ENCODE results near the gene ZNF419. TPM values are rescaled to one million over a fixed set of nuclear protein-coding genes. Genes with fewer than 3 reads are reported as not detected.
A peak's percentile ranks its signal among the peaks of the same experiment; 100 is the strongest.

Gene ZNF419
- total RNA-seq, 1 experiment from 2014 or later: 1.9 TPM

- ATAC-seq (no peak), DNase-seq (ENCODE audit: low read depth, low spot score) (no peak)
- H3K4me2 ChIP-seq (ENCODE audit: low read length): no peak overlapping the region
- H3K27ac ChIP-seq (ENCODE audit: low read depth, low read length): no peak overlapping the region
- CTCF ChIA-PET: no interaction called here
- H3K79me2 ChIP-seq (ENCODE audit: insufficient read depth, low read length): no peaks in the 10 kb centered on the region
- H3K9me3 ChIP-seq (ENCODE audit: control insufficient read depth in 1 of 2, insufficient read depth in 1 of 2, low read depth in 1 of 2, low read length in 2 of 2): peaks cover 13 to 25% of the 10 kb centered on the region in 2 experiments; a peak in 3 of 4 replicates
- RAD21 ChIA-PET (ENCODE audit: low non-redundant PET in 1 of 2, low total read pairs in 2 of 2, uncharacterized antibody in 2 of 2, unreplicated experiment in 2 of 2): no interaction called here
- no peaks in the 10 kb centered on the region for H3K9me2 ChIP-seq (ENCODE audit: insufficient read depth)
- no TSS peak for BruUV-seq (replicated peaks)
- no peaks in the 10 kb centered on the region for H3K27me3 ChIP-seq (ENCODE audit: insufficient read depth, low read length)
- POLR2A ChIA-PET: no interaction called here
- H2AFZ ChIP-seq (ENCODE audit: low read depth, low read length, poor library complexity, severe bottlenecking): no peak overlapping the region
- no peak overlapping the region for H3K9ac ChIP-seq (ENCODE audit: low read length)
- no peak for TF ChIP-seq POLR2A (IDR thresholded peaks at IDR 0.05; ENCODE audit: borderline replicate concordance, extremely low read depth, insufficient read depth, insufficient read length)
- TF ChIP-seq ZFX (IDR thresholded peaks at IDR 0.05): no peak
- TF ChIP-seq ATF3 (IDR thresholded peaks at IDR 0.05): no peak
- no peak for TF ChIP-seq CTCF (IDR thresholded peaks at IDR 0.05 in 2 of 3, conservative IDR thresholded peaks at IDR 0.05 in 1 of 3; ENCODE audit: borderline replicate concordance in 1 of 3, insufficient read depth in 1 of 3, low read depth in 2 of 3, low read length in 2 of 3)
- intact Hi-C loops (cut with micrococcal nuclease): no loop called here
- H4K20me1 ChIP-seq (ENCODE audit: insufficient read depth): no peaks in the 10 kb centered on the region
- H3K4me3 ChIP-seq (replicated peaks in 1 of 2; ENCODE audit: low read depth in 1 of 2, low read length in 2 of 2): no peak overlapping the region
- no peaks in the 10 kb centered on the region for H3K4me1 ChIP-seq (ENCODE audit: control insufficient read depth in 1 of 2, insufficient read depth in 2 of 2, low read length in 2 of 2)
- H3K36me3 ChIP-seq (ENCODE audit: control insufficient read depth in 1 of 2, insufficient read depth in 2 of 2, low read length in 2 of 2): no peaks in the 10 kb centered on the region
Measured at GRCh38 chr19:57473646-57474045, 13.9 kb upstream of the ZNF419 start.

GRCh38 chr19:57477191-57478008, 10.2 kb upstream of the ZNF419 start, which contains the start of gene ZNF772:
Gene ZNF772 (minus strand): TSS chr19:57477566. CDS start chr19:57477309, 257 bp downstream.
- H3K27me3 ChIP-seq (ENCODE audit: insufficient read depth, low read length): no peaks in the 10 kb centered on the region
- H4K20me1 ChIP-seq (ENCODE audit: insufficient read depth): no peaks in the 10 kb centered on the region
- H3K9me3 ChIP-seq (ENCODE audit: control insufficient read depth in 1 of 2, insufficient read depth in 1 of 2, low read depth in 1 of 2, low read length in 2 of 2): peaks cover 5 to 22% of the 10 kb centered on the region in 2 experiments; a peak in 2 of 4 replicates
- intact Hi-C loops (cut with micrococcal nuclease): no loop called here
- no peak within 1 kb of the TSS for H2AFZ ChIP-seq (ENCODE audit: low read depth, low read length, poor library complexity, severe bottlenecking)
- no peak within 1 kb of the TSS for H3K27ac ChIP-seq (ENCODE audit: low read depth, low read length)
- H3K36me3 ChIP-seq (ENCODE audit: control insufficient read depth in 1 of 2, insufficient read depth in 2 of 2, low read length in 2 of 2): no peaks in the 10 kb centered on the region
- ChIA-PET RAD21 (ENCODE audit: low non-redundant PET in 1 of 2, low total read pairs in 2 of 2, uncharacterized antibody in 2 of 2, unreplicated experiment in 2 of 2) (no interaction called here), CTCF (no interaction called here), POLR2A (no interaction called here)
- peak within 1 kb of the TSS; percentile 43 for H3K4me2 ChIP-seq (ENCODE audit: low read length)
- H3K9ac ChIP-seq (ENCODE audit: low read length): no peak within 1 kb of the TSS
- peak within 1 kb of the TSS; percentile 6 to 22; a peak in 3 of 4 replicates for H3K4me3 ChIP-seq (replicated peaks in 1 of 2; ENCODE audit: low read depth in 1 of 2, low read length in 2 of 2)
- H3K4me1 ChIP-seq (ENCODE audit: control insufficient read depth in 1 of 2, insufficient read depth in 2 of 2, low read length in 2 of 2): no peaks in the 10 kb centered on the region
- TF ChIP-seq ELF1 (IDR thresholded peaks at IDR 0.05; ENCODE audit: borderline replicate concordance, low read depth): no peak
- no peak for TF ChIP-seq EGR1 (IDR thresholded peaks at IDR 0.05; ENCODE audit: low read depth)
- TF ChIP-seq EZH2 (IDR thresholded peaks at IDR 0.05): no peak
- TF ChIP-seq MAX (IDR thresholded peaks at IDR 0.05): no peak
- no peak for TF ChIP-seq CEBPB (IDR thresholded peaks at IDR 0.05; ENCODE audit: low read depth)
- no peak for TF ChIP-seq POLR2AphosphoS5 (IDR thresholded peaks at IDR 0.05; ENCODE audit: low read depth, low read length)
- no peak for TF ChIP-seq POLR2A (IDR thresholded peaks at IDR 0.05; ENCODE audit: borderline replicate concordance, extremely low read depth, insufficient read depth, insufficient read length)
- TF ChIP-seq CTCF (IDR thresholded peaks at IDR 0.05 in 2 of 3, conservative IDR thresholded peaks at IDR 0.05 in 1 of 3; ENCODE audit: borderline replicate concordance in 1 of 3, insufficient read depth in 1 of 3, low read depth in 2 of 3, low read length in 2 of 3): peak in 2 of 3 experiments; percentile 39 to 44; a peak in 4 of 6 replicates
- TF ChIP-seq CBX3 (IDR thresholded peaks at IDR 0.05; ENCODE audit: low read depth): 0 out of 2 replicates have a peak, but pooled peaks have one; percentile 23
- no peak for TF ChIP-seq ZFX (IDR thresholded peaks at IDR 0.05)
- TF ChIP-seq ZNF274 (IDR thresholded peaks at IDR 0.05; ENCODE audit: low read depth, low read length): no peak
- peak; percentile 36; the same call in 1 of the 2 replicates for TF ChIP-seq SP1 (IDR thresholded peaks at IDR 0.05; ENCODE audit: low read depth)
- no peaks in the 10 kb centered on the region for H3K79me2 ChIP-seq (ENCODE audit: insufficient read depth, low read length)
- no peaks in the 10 kb centered on the region for H3K9me2 ChIP-seq (ENCODE audit: insufficient read depth)
- no TSS peak for BruUV-seq (replicated peaks)
- DNase-seq (ENCODE audit: low read depth, low spot score) (peak; percentile 68), ATAC-seq (peak; percentile 96)

All from HCT116 (cell line).